H1 (cell line): Measurements from ENCODE around the gene PGA5. TPM values are rescaled to one million over a fixed set of nuclear protein-coding genes. Genes with fewer than 3 reads are reported as not detected.

ENCODE experiments used
- CTCF ChIA-PET: fragments of 300-600 bp; sonication (Branson Sonifier 250); formaldehyde crosslinking; loops from one replicate; lab custom pipeline; 2021; ENCODE audit not compliant: partially characterized antibody; lab: Charles Lee
- POLR2A ChIA-PET: fragments of 300-600 bp; sonication (Branson Sonifier 250); formaldehyde crosslinking; loops from one replicate; lab custom pipeline; 2021; ENCODE audit warnings: inconsistent platforms; ENCODE audit not compliant: partially characterized antibody; lab: Charles Lee
- DNase-seq, 2 experiments: peaks; one replicate each; pipeline versions ENCODE4 v3.0.0 to v3.0.0-alpha.2; 2010 to 2022; ENCODE audit warnings: low spot score in 2 of 2, low read depth in 1 of 2, mixed read lengths in 1 of 2
- FAIRE-seq: peaks from 2 replicates; lab custom pipeline; 2011; peaks lifted over from hg19 to GRCh38; lab: Jason Lieb, UNC
- H2AFZ ChIP-seq: 2 replicates; pipeline ENCODE4 v1.8.1; 2012; ENCODE audit warnings: low read length, inconsistent platforms
- H2AK5ac ChIP-seq: 2 replicates; pipeline ENCODE4 v1.6.1; 2013; ENCODE audit warnings: low read depth, low read length
- H2BK120ac ChIP-seq: replicated peaks from 2 replicates; pipeline ENCODE3; 2013; ENCODE audit warnings: low read depth, low read length, inconsistent platforms
- H2BK12ac ChIP-seq: 2 replicates; pipeline ENCODE4 v1.6.1; 2013; ENCODE audit warnings: low read depth, low read length
- H2BK15ac ChIP-seq: 2 replicates; pipeline ENCODE4 v1.6.1; 2013; ENCODE audit warnings: low read length
- H2BK20ac ChIP-seq: 2 replicates; pipeline ENCODE4 v1.6.1; 2013; ENCODE audit warnings: low read length
- H2BK5ac ChIP-seq: 2 replicates; pipeline ENCODE4 v1.6.1; 2013; ENCODE audit warnings: low read depth, low read length
- H3K14ac ChIP-seq: 2 replicates; pipeline ENCODE4 v1.6.1; 2013; ENCODE audit warnings: inconsistent platforms; ENCODE audit not compliant: insufficient read length
- H3K18ac ChIP-seq: 2 replicates; pipeline ENCODE4 v1.6.1; 2013; ENCODE audit warnings: low read length; ENCODE audit errors: extremely low read depth
- H3K23ac ChIP-seq: 2 replicates; pipeline ENCODE4 v1.6.1; 2013; ENCODE audit warnings: inconsistent platforms; ENCODE audit not compliant: insufficient read length
- H3K23me2 ChIP-seq: 2 replicates; pipeline ENCODE4 v1.6.1; 2013; ENCODE audit warnings: low read depth, low read length
- H3K27ac ChIP-seq: 2 replicates; pipeline ENCODE4 v1.6.1; 2011; ENCODE audit warnings: low read depth, low read length, inconsistent platforms
- H3K27me3 ChIP-seq, 4 experiments: replicated peaks in 1 of 4; 1 replicate in 1 of 4; 2 replicates in 3 of 4; pipeline versions ENCODE4 v1.6.1 to v1.8.1; 2011 to 2013; ENCODE audit warnings: low read length in 3 of 4, mild to moderate bottlenecking in 3 of 4, inconsistent platforms in 2 of 4, mixed read lengths in 2 of 4, moderate library complexity in 1 of 4; ENCODE audit not compliant: control insufficient read depth in 3 of 4, insufficient read depth in 3 of 4; ENCODE audit errors: extremely low read depth in 1 of 4
- H3K36me3 ChIP-seq, 4 experiments: 2 replicates each; pipeline versions ENCODE4 v1.6.1 to v1.8.1; 2011 to 2013; ENCODE audit warnings: mild to moderate bottlenecking in 4 of 4, low read length in 3 of 4, moderate library complexity in 2 of 4, control low read depth in 1 of 4, inconsistent platforms in 1 of 4; ENCODE audit not compliant: insufficient read depth in 4 of 4, control insufficient read depth in 2 of 4
- H3K4ac ChIP-seq: replicated peaks from 2 replicates; pipeline ENCODE3; 2013; ENCODE audit warnings: low read length, low read depth, mixed read lengths, inconsistent platforms; ENCODE audit not compliant: insufficient read length
- H3K4me1 ChIP-seq, 4 experiments: replicated peaks in 1 of 4; 1 replicate in 1 of 4; 2 replicates in 3 of 4; pipeline versions ENCODE4 v1.6.1 to v1.8.1; 2011 to 2013; ENCODE audit warnings: low read length in 3 of 4, inconsistent platforms in 2 of 4, mixed read lengths in 1 of 4; ENCODE audit not compliant: insufficient read depth in 4 of 4, control insufficient read depth in 3 of 4
- H3K4me2 ChIP-seq, 2 experiments: 2 replicates each; pipeline versions ENCODE4 v1.6.1 to v1.8.1; 2011 to 2013; ENCODE audit warnings: low read depth in 2 of 2, low read length in 2 of 2, control low read depth in 1 of 2, inconsistent platforms in 1 of 2, mild to moderate bottlenecking in 1 of 2; ENCODE audit not compliant: insufficient read depth in 1 of 2
- H3K4me3 ChIP-seq, 4 experiments: fragments of 200-600, 300-600 bp in 1 of 4; sonication (generic), shearing (Covaris generic), sonication (Bioruptor Twin) in 1 of 4; 2 replicates each; pipeline versions ENCODE4 v1.5.1 to v1.8.1; 2011 to 2016; ENCODE audit warnings: low read length in 4 of 4, low read depth in 3 of 4, control low read depth in 2 of 4, inconsistent platforms in 2 of 4, mild to moderate bottlenecking in 2 of 4, mixed read lengths in 1 of 4, moderate library complexity in 1 of 4; ENCODE audit not compliant: insufficient read depth in 2 of 4; ENCODE audit errors: extremely low read depth in 1 of 4
- H3K56ac ChIP-seq: replicated peaks from 2 replicates; pipeline ENCODE3; 2013; ENCODE audit warnings: low read depth, mild to moderate bottlenecking, mixed read lengths, low read length, inconsistent platforms; ENCODE audit not compliant: insufficient read length
- H3K79me1 ChIP-seq: 2 replicates; pipeline ENCODE4 v1.6.1; 2013; ENCODE audit warnings: low read depth, low read length, control low read depth
- H3K79me2 ChIP-seq, 2 experiments: 2 replicates each; pipeline versions ENCODE4 v1.6.1 to v1.8.1; 2012 to 2013; ENCODE audit warnings: low read length in 2 of 2, mild to moderate bottlenecking in 2 of 2, inconsistent platforms in 1 of 2; ENCODE audit not compliant: insufficient read depth in 2 of 2, control insufficient read depth in 1 of 2
- H3K9ac ChIP-seq, 4 experiments: replicated peaks in 1 of 4; 1 replicate in 1 of 4; 2 replicates in 3 of 4; pipeline versions ENCODE4 v1.6.1 to v1.8.1; 2011 to 2013; ENCODE audit warnings: low read depth in 3 of 4, low read length in 3 of 4, control low read depth in 2 of 4, mild to moderate bottlenecking in 2 of 4, moderate library complexity in 2 of 4, inconsistent platforms in 1 of 4; ENCODE audit errors: extremely low read depth in 1 of 4
- H3K9me3 ChIP-seq, 2 experiments: 2 replicates each; pipeline versions ENCODE4 v1.6.1 to v1.8.1; 2012 to 2013; ENCODE audit warnings: mild to moderate bottlenecking in 2 of 2, moderate library complexity in 2 of 2, control low read depth in 1 of 2, inconsistent platforms in 1 of 2, low read depth in 1 of 2, low read length in 1 of 2, mixed read lengths in 1 of 2; ENCODE audit not compliant: insufficient read depth in 2 of 2
- H4K20me1 ChIP-seq, 2 experiments: replicated peaks in 1 of 2; 2 replicates each; pipeline versions ENCODE3 to v1.8.1; 2011 to 2013; ENCODE audit warnings: inconsistent platforms in 2 of 2, low read length in 2 of 2, mild to moderate bottlenecking in 1 of 2; ENCODE audit not compliant: insufficient read depth in 2 of 2, control insufficient read depth in 1 of 2
- H4K5ac ChIP-seq: 2 replicates; pipeline ENCODE4 v1.6.1; 2013; ENCODE audit warnings: low read length, low read depth, mixed read lengths, inconsistent platforms; ENCODE audit not compliant: insufficient read length
- H4K8ac ChIP-seq: 2 replicates; pipeline ENCODE4 v1.8.0; 2013; ENCODE audit warnings: mild to moderate bottlenecking, moderate library complexity, low read length, inconsistent platforms; ENCODE audit not compliant: insufficient read depth; ENCODE audit errors: extremely low read depth
- H4K91ac ChIP-seq: replicated peaks from 2 replicates; pipeline ENCODE3; 2013; ENCODE audit warnings: low read length, mixed read lengths, inconsistent platforms; ENCODE audit not compliant: insufficient read length
- SAP30 ChIP-seq: fragments of 300-600 bp; sonication (generic); IDR thresholded peaks from 2 replicates; pipeline ENCODE4 v1.7.1; 2012; ENCODE audit warnings: low read length, moderate library complexity, mild to moderate bottlenecking, inconsistent platforms; ENCODE audit not compliant: insufficient read depth, insufficient replicate concordance
- WGBS, 2 experiments: shearing (Covaris generic) in 1 of 2; methylation state at CpG; one replicate each; pipeline versions ENCODE4 v1.1.6 to v1.1.7; 2013 to 2015; ENCODE audit warnings: low lambda C conversion rate in 2 of 2, mixed read lengths in 2 of 2, inconsistent platforms in 1 of 2, low coverage in 1 of 2, missing lambda C conversion rate in 1 of 2; ENCODE audit not compliant: insufficient replicate concordance in 2 of 2, insufficient coverage in 1 of 2, insufficient read length in 1 of 2; ENCODE audit errors: extremely low coverage in 1 of 2, missing lambda C conversion rate in 1 of 2; 5-methylcytosine and 5-hydroxymethylcytosine counted together
- polyA plus RNA-seq, 7 experiments: library from polyadenylated mRNA; depleted of rRNA in 3 of 7; stranded (reverse) in 5 of 7; unstranded in 2 of 7; fragments of >200 nt in 5 of 7; fragments of 200-250 nt in 2 of 7; gene quantifications; 1 replicate in 5 of 7; 2 replicates in 1 of 7; 4 replicates in 1 of 7; pipeline versions ENCODE4 v1.2.1 to v1.2.3, GENCODE V29; 2011 to 2013; ENCODE audit warnings: missing spikeins in 2 of 7, mixed read lengths in 2 of 7
- total RNA-seq: library from RNA; stranded (reverse); fragmentation: NEBNext Ultra II Directional; extraction: Animal tissue kit (Norgen Biotek cat#: 25700); gene quantifications from 2 replicates; pipeline ENCODE4 v1.2.1, GENCODE V29; 2021

Gene PGA5
- total and polyA plus RNA-seq, 2 of the 8 experiments (the other 6 are each of a cell fraction or from before 2014, with no cell fraction given): 0.67 to 2.0 TPM

- Histone ChIP-seq H2BK5ac (no peak overlapping the region), H3K4me3 (no peak overlapping the region), H3K27me3 (peaks cover 0 to 3% (median under 1%) of the 10 kb centered on the region in 4 experiments; a peak in 4 of 7 replicates), H3K4me2 (no peak overlapping the region), H3K23ac (no peak overlapping the region), H3K9me3 (no peaks in the 10 kb centered on the region), H3K36me3 (peaks cover 0 to 7% (median 1%) of the 10 kb centered on the region in 4 experiments; a peak in 4 of 8 replicates), H2BK15ac (no peak overlapping the region), H2BK120ac (no peak overlapping the region), H2AFZ (no peak overlapping the region), H3K4ac (no peak overlapping the region), H3K4me1 (peaks cover 0 to 8% (median 5%) of the 10 kb centered on the region in 4 experiments; a peak in 4 of 7 replicates), H2BK20ac (no peak overlapping the region), H4K5ac (no peak overlapping the region), H4K8ac (no peak overlapping the region), H3K9ac (no peak overlapping the region), H2BK12ac (no peak overlapping the region), H3K23me2 (peaks cover 5% of the 10 kb centered on the region), H4K20me1 (peaks cover 2 to 7% of the 10 kb centered on the region in 2 experiments), H3K14ac (no peak overlapping the region), H3K27ac (no peak overlapping the region), H2AK5ac (no peak overlapping the region), H3K79me1 (peaks cover 2% of the 10 kb centered on the region; the same call in 1 of the 2 replicates), H3K18ac (no peak overlapping the region), H3K79me2 (no peaks in the 10 kb centered on the region; a peak in 1 of 4 replicates), H3K56ac (no peak overlapping the region), H4K91ac (no peak overlapping the region)
- no peak for FAIRE-seq
- POLR2A ChIA-PET: interaction anchor here (0.6 to 1.4 kb wide), 2 partner anchors 16 to 17 kb away, joined by 3 to 7 read pairs; partner anchors contain the start of gene VWCE
- WGBS, 2 experiments: 88% methylated on average over 13 of the region's 14 CpGs; no CpG with 5 or more reads in 1 of the 2 experiments
- no peak for DNase-seq
- no peak for TF ChIP-seq SAP30
- CTCF ChIA-PET: interaction anchor here (0.6 to 7.2 kb wide), 7 partner anchors 11 to 358 kb away, joined by 3 to 32 read pairs (median 4); partner anchors contain the start of gene VWCE
Observed at GRCh38 chr11:61277186-61278000, 36.4 kb downstream of the PGA5 start.
